Lower leg skin (tissue), 4 donors: ENCODE data around the gene SLC2A11. TPM values are rescaled to one million over a fixed set of nuclear protein-coding genes. Genes with fewer than 3 reads are reported as not detected.
"Not testable (repeated sequence)": the region's sequence is repeated elsewhere in the genome, so short reads cannot be mapped to it uniquely, and the experiment has no call there.

ENCODE experiments used
- DNase-seq, 2 donors: peaks; one replicate each; pipeline ENCODE4 v3.0.0-alpha.2; 2019; ENCODE audit warnings: low spot score in 2 of 2
- H3K4me3 ChIP-seq: fragments of 200-600 bp; sonication (generic); 2 replicates; pipeline ENCODE4 v1.5.1; 2017; ENCODE audit warnings: mild to moderate bottlenecking, low read depth; ENCODE audit not compliant: poor library complexity, severe bottlenecking
- CTCF ChIP-seq, 3 donors: fragments of 450-650 bp; IDR thresholded peaks; one replicate each; pipeline ENCODE4 v1.5.1; 2016; ENCODE audit warnings: antibody characterized with exemption in 3 of 3, mild to moderate bottlenecking in 3 of 3, moderate library complexity in 2 of 3
- POLR2A ChIP-seq, 2 donors: fragments of 450-650 bp; IDR thresholded peaks; one replicate each; pipeline ENCODE4 v1.6.1; 2016 to 2017; ENCODE audit warnings: antibody characterized with exemption in 2 of 2, mild to moderate bottlenecking in 1 of 2, moderate library complexity in 1 of 2
- WGBS, 2 donors: methylation state at CpG; one replicate each; pipeline ENCODE4 v1.1.5; 2018; 5-methylcytosine and 5-hydroxymethylcytosine counted together
- intact Hi-C: fragments of 100-400 bp; cut with DNase I; formaldehyde crosslinking; loops from one replicate; pipeline ENCODE4 v1.15.0; 2023; ENCODE audit warnings: low total_unique reads
- total RNA-seq, 4 donors: library from RNA; depleted of rRNA; stranded (reverse); fragments of >200 nt; gene quantifications; one replicate each; pipeline ENCODE4 v1.1.0, GENCODE V29; 2016

The SLC2A11 gene
- total RNA-seq, 4 donors from 2014 or later = 5.0 to 11.1 (median 8.6) TPM

- WGBS, 2 donors = 3 to 8% methylated on average over 45 to 52 of the region's 58 CpGs
- intact Hi-C loops = no loop called here
- H3K4me3 ChIP-seq = peak overlapping the region; percentile 29
- peak in 1 of 2 donors; percentile 87 for DNase-seq
- TF ChIP-seq POLR2A (IDR thresholded peaks at IDR 0.05) (no peak), CTCF (IDR thresholded peaks at IDR 0.05) (no peak)
These were observed 712 bp upstream of the SLC2A11 start for GRCh38 chr22:23856721-23857605.

- TF ChIP-seq CTCF (IDR thresholded peaks at IDR 0.05) = no peak
- TF ChIP-seq POLR2A (IDR thresholded peaks at IDR 0.05) = no peak
- no peak overlapping the region for H3K4me3 ChIP-seq
- DNase-seq = no peak
- intact Hi-C loops = no loop called here
- WGBS, 2 donors = 57 to 61% methylated on average over 7 of the region's 7 CpGs
These were observed 775 bp downstream of the SLC2A11 start for GRCh38 chr22:23858484-23858815.

- 95 to 98% methylated on average over 4 of the region's 4 CpGs for WGBS, 2 donors
- no peak overlapping the region for H3K4me3 ChIP-seq
- intact Hi-C loops = no loop called here
- no peak for DNase-seq
- TF ChIP-seq POLR2A (IDR thresholded peaks at IDR 0.05) = no peak
- no peak for TF ChIP-seq CTCF (IDR thresholded peaks at IDR 0.05)
These were observed 1.5 kb downstream of the SLC2A11 start for GRCh38 chr22:23859201-23859600.

- DNase-seq, intact Hi-C loops: not testable (repeated sequence)
- whole genome bisulfite sequencing, 2 donors = 97 to 98% methylated on average over 8 of the region's 8 CpGs
These were observed 2.5 kb downstream of the SLC2A11 start for GRCh38 chr22:23860187-23860586.

GRCh38 chr22:23862103-23862502, 4.4 kb downstream of the SLC2A11 start:
- WGBS, 2 donors = 84 to 85% methylated on average over 3 of the region's 3 CpGs
- intact Hi-C loops = no loop called here
- DNase-seq = no peak
- TF ChIP-seq POLR2A (IDR thresholded peaks at IDR 0.05) = no peak
- TF ChIP-seq CTCF (IDR thresholded peaks at IDR 0.05) = no peak
- no peak overlapping the region for H3K4me3 ChIP-seq

More at GRCh38 chr22:23860187-23860586, 2.5 kb downstream of the SLC2A11 start:
- H3K4me3 ChIP-seq = not testable (repeated sequence)

- intact Hi-C loops, DNase-seq, H3K4me3 ChIP-seq: not testable (repeated sequence)
- WGBS, 2 donors = 81 to 87% methylated on average over 11 of the region's 11 CpGs
These were observed 7.0 kb downstream of the SLC2A11 start for GRCh38 chr22:23864499-23865154.
